ENCODE data around the gene GJC3.

- TF ChIP-seq, protein P1, sequence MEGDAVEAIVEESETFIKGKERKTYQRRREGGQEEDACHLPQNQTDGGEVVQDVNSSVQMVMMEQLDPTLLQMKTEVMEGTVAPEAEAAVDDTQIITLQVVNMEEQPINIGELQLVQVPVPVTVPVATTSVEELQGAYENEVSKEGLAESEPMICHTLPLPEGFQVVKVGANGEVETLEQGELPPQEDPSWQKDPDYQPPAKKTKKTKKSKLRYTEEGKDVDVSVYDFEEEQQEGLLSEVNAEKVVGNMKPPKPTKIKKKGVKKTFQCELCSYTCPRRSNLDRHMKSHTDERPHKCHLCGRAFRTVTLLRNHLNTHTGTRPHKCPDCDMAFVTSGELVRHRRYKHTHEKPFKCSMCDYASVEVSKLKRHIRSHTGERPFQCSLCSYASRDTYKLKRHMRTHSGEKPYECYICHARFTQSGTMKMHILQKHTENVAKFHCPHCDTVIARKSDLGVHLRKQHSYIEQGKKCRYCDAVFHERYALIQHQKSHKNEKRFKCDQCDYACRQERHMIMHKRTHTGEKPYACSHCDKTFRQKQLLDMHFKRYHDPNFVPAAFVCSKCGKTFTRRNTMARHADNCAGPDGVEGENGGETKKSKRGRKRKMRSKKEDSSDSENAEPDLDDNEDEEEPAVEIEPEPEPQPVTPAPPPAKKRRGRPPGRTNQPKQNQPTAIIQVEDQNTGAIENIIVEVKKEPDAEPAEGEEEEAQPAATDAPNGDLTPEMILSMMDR (IDR thresholded peaks at IDR 0.05), result no peak
- no peak for TF ChIP-seq POLR2A (IDR thresholded peaks at IDR 0.05)
Measured at GRCh38 chr7:99976626-99977025, 47.2 kb upstream of the GJC3 start.
